HG03064 (cell line): ENCODE results near the gene BPIFB2.

Experiments used
- ATAC-seq: cut with Tn5 transposase; IDR thresholded peaks from one replicate; pipeline ENCODE4 v1.9.1; 2021; ENCODE audit warnings: low read depth; ENCODE audit not compliant: unreplicated experiment

The BPIFB2 gene

GRCh38 chr20:33018169-33018931 is 10.8 kb downstream of the BPIFB2 start:
- no peak for ATAC-seq

GRCh38 chr20:33019465-33020277 is 12.2 kb downstream of the BPIFB2 start:
- ATAC-seq = no peak

GRCh38 chr20:33020278-33021161 is 13.0 kb downstream of the BPIFB2 start:
- no peak for ATAC-seq

- ATAC-seq = no peak
Measured at GRCh38 chr20:33021879-33022278, 14.4 kb downstream of the BPIFB2 start.

GRCh38 chr20:33022289-33022688 is 14.8 kb downstream of the BPIFB2 start:
- no peak for ATAC-seq

- no peak for ATAC-seq
Measured at GRCh38 chr20:33022694-33023438, 15.4 kb downstream of the BPIFB2 start.

- ATAC-seq = no peak
Measured at GRCh38 chr20:33023439-33024242, 16.1 kb downstream of the BPIFB2 start.

GRCh38 chr20:33024243-33024560 is 16.7 kb downstream of the BPIFB2 start:
- ATAC-seq = no peak

- no peak for ATAC-seq
Measured at GRCh38 chr20:33024609-33025317, 17.3 kb downstream of the BPIFB2 start.

- ATAC-seq = no peak
Measured at GRCh38 chr20:33025318-33025876, 17.9 kb downstream of the BPIFB2 start.

- no peak for ATAC-seq
Measured at GRCh38 chr20:33026072-33026778, 18.7 kb downstream of the BPIFB2 start.

- ATAC-seq = no peak
Measured at GRCh38 chr20:33026779-33027759, 19.6 kb downstream of the BPIFB2 start.

- ATAC-seq = no peak
Measured at GRCh38 chr20:33027769-33028751, 20.6 kb downstream of the BPIFB2 start.

- ATAC-seq = no peak
Measured at GRCh38 chr20:33028875-33029274, 21.4 kb downstream of the BPIFB2 start.

- ATAC-seq = no peak
Measured at GRCh38 chr20:33030076-33030475, 22.6 kb downstream of the BPIFB2 start.

GRCh38 chr20:33030569-33030968 is 23.1 kb downstream of the BPIFB2 start:
- ATAC-seq = no peak
